Activated CD8-positive, alpha-beta memory T cell treated with anti-CD3 and anti-CD28 coated beads for 48 hours (primary cell): ENCODE measurements around the gene BCDIN3D.
A peak's percentile ranks its signal among the peaks of the same experiment; 100 is the strongest.
"Not testable (repeated sequence)": the region's sequence is repeated elsewhere in the genome, so short reads cannot be mapped to it uniquely, and the experiment has no call there.

Source experiments
- DNase-seq, 3 experiments: peaks; one replicate each; pipeline ENCODE4 v3.0.0-alpha.2; 2020; ENCODE audit warnings: low read depth in 2 of 3, low spot score in 2 of 3

Gene BCDIN3D

DNA sequence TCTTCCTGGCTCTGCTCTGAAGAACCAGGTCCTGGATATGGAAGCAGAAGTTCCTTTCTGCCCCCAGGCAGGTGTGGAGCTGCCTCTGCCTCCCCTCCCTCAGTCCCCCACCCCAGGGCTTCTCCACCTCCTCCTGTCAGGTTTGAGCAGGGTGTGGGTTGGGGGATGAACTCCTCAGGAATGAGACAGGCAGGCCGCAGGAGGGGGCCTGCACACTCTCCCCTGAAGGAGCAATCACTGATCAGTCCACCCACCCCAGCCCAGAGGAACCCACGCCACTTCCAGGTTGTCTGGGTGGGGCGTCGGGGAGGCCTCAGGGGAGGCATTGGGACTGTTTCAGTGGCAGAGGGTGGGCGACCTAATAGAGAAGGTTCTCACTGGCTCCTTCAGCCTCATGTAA lies 34.2 kb upstream of the BCDIN3D start:
- DNase-seq, result no peak

DNA sequence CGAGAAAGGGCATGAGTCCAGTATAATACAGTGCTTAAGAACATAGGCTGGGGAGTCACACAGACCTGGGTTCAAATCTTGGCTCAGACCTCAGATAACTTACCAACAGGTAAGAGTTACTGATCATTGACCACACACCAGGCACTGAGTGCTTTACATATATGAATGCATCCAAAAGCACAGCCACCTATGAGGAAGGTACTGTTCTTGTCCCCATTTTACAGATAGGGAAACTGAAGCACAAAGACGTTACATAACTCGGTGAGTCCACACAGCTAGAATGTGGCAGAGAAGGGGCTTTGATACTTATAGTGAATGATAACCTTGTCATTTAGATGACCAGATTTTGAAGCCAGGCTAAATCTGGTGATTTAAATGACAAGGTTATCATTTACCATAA lies 33.2 kb upstream of the BCDIN3D start:
- no peak for DNase-seq

DNA sequence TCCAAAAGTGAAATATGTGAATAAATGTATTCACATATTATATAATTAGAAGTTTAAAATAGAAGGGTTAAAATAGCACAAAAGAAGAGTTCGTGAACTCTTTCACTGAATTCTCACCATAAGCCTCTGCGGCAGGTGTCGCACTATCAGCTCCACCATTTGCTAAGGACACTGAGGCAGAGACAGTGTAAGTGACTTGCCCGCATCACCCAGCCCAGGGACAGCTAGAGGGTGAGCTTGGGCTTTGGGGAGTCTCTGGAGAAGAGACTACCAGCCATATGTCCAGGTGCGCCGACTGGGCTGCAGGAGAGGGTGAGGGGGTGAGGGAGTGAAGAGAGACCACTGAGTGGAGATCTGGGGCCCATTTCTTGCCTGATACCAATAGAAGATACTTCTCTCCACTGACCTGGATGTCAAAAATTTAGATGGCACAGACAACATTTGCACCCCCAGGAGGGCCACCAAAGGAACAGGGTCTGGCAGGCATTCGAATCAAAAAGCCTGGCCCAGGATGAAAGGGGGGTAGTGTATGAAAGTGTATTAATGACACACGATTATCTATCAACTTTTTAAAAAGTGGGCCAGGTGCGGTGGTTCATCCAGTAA lies 32.3 kb upstream of the BCDIN3D start:
- DNase-seq, result no peak

DNA sequence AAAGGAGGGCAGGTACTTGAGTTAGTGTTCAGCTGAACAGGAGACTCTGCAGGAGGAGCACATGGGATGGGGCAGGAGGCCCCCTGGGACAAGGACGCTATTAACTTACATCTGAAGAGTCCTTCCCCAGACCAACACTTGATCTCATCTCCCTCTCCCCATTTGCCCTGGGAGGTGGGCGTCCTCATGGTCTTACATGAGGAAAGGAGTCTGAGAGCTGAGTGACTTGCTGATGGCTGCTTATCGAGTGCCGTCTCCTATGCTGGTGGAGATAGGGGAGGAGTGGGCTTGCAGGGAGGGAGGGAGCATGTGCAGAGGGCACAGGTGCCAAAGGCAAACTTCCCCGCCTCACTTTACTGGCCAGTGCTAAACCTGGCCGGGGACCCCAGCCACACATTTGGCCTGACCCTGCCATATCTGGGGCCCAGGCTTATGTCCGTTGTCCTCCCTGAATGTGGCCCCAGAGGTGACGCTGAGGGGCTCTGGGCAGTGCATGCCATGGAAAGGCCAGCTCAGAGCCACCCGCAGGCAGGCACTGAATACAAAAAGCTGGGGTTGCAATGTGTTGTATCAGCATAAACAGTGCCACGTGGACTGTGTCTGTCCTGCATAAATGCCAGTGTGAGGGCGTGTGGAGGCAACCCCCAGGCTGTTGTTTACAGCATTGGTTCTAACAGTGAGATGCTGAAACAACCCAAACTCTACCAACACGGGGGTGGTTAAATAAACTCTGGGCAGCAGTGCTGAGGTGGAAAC lies 31.4 kb upstream of the BCDIN3D start:
- DNase-seq, result no peak

DNA sequence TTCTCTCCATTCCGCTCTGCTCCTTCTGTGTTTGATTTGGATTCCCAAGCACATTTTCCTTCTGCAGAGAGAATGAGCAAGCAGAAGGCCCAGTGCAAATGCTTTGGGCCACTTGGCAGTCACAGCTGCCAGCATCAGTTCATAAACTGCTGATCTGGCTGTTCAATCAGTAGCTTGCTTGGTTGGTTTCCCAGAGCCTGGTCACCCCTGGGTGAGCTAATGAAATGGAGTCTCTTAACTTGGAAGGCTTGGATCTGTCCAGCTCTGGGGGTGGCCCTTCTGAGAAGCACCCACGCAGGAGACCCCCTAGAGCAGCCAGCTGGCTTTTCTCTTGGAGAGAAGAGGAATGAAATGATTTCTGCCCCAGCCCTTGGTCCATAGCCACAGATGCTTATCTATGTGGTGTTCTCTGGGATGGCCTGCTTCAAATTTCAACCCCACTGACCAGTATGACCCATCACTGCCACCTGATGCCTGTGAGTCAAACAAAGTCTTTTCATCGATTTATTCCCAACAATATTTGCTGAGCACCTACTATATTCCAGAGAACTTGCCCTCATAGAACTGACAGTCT lies 30.5 kb upstream of the BCDIN3D start:
- DNase-seq, result no peak

DNA sequence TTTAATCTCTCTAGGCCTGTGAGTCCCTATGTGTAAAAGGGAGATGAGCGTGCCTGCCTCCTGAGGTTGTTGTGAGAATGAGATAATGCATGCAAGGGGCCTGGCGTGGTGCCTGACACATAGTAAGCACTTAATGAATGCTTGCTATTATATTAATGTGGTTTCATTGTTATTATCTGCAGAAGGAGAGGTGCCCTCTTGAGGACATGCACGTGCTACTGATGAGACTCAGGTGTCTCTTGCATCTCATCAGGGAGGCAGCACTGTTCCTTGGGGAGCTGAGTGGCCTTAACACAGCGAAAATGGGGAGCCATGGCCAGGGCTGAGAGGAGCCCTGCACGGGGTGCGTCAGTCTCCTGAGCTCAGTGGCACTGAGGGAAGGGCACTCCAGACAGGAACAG lies 29.9 kb upstream of the BCDIN3D start:
- DNase-seq, result no peak

DNA sequence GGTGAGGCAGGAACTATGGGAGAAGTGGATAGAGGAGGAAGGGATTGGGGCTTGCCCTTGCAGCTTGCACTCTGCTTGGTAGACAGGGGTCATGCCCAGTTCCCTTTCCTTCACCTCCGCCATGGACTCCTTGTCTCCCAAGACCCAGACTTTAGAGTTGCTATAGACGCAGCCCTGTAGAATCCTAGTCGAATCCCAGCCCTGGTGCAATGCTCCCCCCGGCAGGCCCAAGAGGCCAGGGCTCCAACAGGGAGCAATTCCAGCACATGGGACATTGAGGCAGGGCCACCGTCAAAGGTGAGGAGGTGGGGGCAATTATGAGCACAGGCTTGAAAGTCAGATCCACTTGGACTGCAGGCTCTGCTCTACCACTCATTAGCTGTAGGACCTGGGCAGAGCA lies 29.5 kb upstream of the BCDIN3D start:
- no peak for DNase-seq

DNA sequence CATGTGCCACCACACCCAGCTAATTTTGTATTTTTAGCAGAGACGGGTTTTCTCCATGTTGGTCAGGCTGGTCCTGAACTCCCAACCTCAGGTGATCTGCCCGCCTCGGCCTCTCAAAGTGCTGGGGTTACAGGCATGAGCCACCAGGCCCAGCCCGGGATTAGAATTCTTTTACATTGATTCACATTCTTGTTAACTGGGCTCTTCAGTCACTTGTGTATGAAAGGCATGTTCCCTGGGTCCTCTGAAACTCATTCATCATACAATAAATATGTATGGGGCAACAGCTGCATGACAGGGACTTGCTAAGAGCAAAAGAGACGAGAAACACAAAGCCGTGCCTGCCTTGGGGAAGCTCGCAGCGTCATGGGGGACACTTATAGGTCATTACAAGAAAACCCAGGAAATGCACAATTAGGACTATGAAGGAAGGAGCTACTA lies 28.9 kb upstream of the BCDIN3D start:
- DNase-seq, result not testable (repeated sequence)

DNA sequence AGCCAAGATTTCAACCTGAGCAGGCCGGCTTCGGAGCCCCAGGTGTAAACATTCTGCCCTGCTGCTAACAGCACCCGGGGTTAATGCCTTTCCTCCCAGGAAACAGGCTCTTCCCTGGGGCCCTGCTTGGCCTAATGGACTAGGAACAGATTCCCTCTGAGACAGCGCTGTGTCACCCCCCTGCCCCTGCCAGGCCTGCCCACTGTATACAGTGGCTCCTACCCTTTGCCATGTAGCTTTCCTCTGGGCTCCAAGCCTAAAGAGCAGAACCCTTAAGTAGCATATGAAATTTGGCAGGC lies 28.3 kb upstream of the BCDIN3D start:
- no peak for DNase-seq

DNA sequence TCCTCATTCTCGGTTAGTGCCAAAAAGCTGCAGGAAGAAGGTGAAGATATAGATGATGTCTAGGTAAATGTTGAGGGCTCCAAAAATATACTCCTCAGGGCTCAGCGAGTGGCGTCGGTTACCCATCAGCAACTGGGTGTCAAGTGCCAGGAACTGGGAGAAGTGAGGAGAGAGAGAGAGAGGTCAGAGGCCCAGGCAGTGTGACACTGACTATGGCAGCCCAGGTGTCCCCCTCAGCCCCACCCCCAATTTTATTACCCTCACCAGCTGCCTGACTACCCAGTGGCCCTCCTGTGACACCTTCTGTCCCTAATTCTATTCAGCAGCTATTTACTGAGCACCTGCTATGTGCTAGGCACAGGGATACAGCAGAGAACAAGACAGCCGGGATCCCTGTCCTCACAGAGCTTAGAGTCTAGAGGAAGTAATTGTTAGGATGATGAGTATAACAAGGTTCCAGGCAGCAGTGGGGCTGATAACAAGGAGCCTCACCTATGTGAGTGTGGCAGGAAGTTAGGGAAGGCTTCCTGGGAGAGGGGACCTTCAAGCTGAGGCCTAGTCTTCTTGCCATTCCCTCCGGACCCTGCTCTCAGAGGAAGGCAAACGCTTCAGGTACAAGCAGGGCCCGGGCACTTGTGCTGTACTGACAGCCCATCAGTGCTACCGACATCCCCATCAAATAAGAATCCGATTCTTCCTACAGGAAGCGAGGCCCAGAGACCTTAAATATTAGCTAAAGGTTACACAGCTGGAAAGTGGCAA lies 27.8 kb upstream of the BCDIN3D start:
- no peak for DNase-seq

DNA sequence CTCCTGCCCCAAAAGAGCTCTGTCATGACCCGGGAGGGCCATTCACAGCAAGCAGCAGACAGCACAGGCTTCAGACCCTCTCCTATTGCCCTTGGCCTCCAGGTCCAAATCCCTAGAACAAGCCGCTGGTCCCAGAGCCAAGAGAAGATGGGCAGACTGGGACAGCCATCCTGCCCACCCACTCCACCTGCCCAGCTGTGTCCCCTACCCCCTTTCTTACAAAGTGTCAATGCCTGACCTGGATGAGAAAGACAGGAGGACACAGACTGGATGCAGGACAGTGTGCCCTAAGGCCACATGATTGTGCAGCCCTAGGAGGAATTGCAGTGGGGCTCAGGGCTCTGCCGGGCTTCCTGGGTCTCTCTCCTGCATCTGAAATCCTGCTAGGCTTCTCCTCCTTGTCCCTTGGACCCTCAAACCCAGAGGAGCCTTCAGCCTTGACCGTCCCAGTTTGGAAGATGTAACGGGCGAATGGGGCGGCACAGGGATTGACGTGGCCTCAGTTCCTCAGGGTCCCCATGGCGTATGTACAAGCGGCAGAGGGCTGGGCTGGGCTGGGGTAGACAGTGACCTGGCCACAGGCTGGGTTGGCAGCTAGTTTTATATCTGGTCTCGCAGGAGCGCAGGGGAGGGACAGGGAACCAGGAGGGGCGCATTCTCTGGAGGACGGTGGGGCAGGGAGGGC lies 27.1 kb upstream of the BCDIN3D start:
- DNase-seq, result no peak

DNA sequence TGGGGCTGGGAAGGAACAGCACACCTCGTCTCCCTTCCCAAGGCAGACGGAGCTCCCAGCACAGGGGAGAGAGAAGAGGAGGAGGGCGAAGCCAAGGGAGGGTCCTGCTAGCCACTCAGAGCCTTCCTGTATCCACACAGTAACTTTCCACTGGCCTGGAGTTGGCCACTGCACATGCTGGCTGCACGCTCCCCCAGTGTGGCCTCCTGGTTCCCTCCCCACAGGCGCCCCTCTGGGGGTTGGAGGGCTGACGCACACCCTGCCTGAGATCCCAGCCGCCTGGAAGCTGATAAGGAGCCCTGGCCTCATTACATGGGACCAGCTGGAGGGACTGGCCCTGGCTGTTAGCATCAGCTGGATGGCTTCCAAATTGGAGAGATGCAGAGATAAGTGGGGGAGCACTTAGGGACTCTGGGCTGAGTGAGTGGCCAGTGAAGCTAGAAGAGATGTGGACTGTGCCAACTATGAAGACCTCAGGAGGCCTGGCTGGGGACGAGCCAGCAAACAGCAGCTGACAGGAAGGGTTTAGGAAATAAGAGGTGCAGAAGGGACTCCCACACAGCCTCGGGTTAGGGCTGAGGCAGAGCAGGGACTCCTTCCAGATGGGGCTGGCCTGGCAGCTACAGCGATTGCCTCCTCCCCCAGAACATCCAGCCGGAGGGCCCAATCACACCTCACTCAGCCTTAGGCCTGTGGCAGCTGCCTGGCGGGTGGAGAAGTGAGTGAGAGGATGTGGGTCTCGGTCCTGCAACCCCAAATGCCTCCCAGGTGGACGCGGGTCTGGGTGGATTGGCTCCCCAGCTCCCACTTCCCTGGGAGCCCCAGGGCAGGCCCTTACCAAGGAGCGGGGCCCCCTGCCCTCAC lies 26.3 kb upstream of the BCDIN3D start:
- DNase-seq, result no peak

DNA sequence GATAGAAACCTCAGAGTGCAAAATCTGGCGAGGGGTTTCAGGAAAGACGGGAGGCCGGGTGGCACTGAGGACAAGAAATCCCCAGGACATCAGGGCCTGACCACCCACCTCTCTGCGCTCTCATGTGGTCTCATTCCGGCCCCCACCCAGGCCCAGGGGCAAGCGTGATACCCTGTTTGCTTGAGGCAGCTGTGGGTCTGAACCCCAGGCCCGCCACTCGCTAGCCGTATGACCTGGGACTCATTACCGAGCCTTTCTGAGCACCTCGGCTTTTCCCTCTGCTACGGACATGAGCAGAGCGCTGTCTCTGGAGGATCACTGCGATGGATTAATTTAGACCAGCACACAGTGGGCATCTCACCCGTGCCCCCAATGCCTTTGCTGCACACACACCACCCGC lies 25.5 kb upstream of the BCDIN3D start:
- no peak for DNase-seq

DNA sequence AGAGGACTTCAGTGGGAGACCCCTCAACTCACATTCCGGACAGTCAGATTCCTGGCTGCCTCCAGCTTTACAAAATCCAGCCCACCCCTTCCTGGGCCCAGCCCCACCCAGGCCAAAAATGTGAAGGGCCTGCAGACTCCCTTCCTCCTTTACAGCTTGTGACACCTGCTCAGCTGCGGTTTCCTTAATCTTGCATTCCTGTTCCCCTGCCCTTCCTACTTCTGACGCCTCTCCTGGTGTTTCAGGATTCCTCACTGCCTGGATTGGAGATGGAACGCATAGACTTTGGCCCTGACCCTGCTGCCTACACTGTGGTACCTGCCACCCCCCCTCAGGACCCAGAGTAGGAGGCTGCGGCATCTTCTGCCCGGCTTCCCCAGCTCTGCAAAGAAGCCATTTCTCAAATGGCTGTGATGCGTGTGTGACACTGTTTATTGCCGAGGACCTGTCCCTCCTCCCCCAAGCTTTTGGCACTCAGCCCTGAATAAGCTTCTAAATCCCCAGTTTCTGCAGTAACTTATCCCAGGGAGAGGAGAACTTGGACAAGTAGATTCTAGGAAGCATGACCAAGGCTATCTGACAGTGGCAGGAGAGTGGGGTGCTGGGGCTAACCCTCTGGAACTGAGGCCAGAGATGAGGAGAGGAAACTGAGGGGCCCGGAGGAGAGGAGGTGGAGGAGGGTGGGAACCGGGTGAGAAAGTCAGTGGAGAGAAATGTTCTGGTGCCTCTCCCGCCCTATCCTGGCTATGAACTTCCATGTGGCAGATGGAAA lies 24.9 kb upstream of the BCDIN3D start:
- no peak for DNase-seq

DNA sequence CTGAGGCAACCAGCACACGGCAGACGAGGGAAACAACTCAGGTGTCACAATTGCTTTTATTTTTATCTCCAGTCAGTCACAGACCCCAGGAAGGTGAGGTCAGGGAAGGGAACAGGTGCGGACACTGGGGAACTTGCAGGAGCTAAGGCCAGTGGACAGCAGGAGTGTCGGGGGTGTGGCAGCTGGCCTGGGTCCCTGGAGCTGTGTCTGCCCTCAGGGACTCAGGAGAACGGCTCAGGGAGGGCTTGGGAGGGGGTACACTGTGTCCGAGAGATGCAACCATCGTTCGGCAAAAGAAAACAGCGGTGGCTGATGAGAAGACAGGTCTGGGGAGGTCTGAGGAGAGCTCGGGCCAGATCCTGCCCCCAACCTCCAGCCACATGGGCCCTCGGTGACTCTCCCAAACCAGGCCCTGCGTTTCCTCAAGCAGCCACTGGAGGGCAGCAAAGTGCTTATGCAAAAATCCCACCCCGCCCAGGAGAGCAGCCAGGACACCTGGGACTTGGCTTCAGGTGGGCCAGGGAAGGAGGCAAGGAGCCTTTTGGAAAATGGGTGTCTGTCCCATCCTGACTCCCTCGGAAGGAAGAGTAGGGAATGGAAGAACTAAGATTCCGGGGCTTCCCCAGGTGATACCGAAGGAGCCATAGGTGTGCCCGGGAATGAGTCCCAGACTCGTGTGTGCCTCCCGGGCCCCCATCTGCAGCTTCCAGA lies 24.1 kb upstream of the BCDIN3D start:
- DNase-seq, result peak; percentile 30 to 76 (median 71)

DNA sequence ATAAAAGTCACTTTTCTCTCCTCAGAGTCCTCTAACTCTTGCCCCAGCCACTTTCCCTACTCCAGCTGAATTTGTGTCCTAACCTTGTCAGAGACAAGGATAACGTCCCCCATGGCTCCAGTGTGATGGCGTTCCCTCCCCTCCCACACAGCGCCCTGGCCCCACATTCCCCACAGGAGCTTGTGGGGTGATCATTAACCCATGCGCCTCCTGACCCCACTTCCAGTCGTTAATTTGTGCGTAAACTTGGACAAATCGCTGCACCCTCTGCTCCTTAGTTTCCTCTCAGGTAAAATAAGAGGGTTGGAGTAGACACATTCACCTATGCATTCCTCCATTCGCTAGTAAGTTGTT lies 22.9 kb upstream of the BCDIN3D start:
- DNase-seq, result no peak

DNA sequence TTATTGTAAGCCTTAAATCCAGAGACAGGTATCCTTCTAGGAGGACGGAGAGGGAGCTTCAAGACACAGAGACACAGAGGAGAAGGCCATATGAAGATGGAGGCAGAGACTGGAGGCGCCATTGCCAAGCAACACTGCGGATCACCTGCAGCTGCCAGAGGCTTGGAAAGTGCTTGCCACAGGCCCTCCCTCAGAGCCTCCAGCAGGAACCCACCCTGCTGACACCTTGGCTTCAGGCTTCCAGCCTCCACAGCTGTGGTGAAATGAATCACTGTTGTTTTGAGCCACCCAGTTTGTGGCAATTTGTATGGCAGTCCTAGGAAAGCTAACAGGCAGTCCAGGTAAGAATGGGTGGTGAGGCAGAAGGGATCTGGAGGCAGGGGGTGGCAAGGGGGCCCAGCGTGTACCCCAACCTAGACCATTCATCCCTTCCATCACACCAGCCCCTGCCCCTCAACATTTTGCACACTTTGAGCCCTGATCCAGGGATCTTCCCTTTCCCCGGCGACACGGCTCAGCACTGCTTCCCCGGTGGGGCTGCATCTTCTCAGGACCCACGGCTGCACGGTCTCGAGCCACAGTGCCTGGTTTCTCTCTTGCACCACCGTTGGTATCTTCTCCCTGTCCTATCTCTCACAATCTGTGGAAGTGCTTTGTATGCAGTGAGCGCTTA lies 22.3 kb upstream of the BCDIN3D start:
- DNase-seq, result no peak

DNA sequence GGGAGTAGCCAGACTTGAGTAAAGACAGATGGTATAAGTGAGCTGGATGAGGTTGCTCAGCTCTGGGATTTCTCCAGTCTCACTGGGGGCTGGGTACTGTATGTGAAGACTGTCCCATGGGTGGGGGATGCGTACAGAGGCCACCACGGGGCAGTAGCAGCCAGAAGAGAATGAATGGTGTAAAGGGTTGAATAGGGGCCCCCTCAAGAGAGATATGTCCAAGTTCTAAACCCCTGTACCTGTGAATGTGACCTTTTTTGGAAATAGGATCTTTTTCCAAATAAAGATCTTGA lies 21.8 kb upstream of the BCDIN3D start:
- DNase-seq, result no peak
